ENCODE results near the gene SAFB2.

The SAFB2 gene

DNA sequence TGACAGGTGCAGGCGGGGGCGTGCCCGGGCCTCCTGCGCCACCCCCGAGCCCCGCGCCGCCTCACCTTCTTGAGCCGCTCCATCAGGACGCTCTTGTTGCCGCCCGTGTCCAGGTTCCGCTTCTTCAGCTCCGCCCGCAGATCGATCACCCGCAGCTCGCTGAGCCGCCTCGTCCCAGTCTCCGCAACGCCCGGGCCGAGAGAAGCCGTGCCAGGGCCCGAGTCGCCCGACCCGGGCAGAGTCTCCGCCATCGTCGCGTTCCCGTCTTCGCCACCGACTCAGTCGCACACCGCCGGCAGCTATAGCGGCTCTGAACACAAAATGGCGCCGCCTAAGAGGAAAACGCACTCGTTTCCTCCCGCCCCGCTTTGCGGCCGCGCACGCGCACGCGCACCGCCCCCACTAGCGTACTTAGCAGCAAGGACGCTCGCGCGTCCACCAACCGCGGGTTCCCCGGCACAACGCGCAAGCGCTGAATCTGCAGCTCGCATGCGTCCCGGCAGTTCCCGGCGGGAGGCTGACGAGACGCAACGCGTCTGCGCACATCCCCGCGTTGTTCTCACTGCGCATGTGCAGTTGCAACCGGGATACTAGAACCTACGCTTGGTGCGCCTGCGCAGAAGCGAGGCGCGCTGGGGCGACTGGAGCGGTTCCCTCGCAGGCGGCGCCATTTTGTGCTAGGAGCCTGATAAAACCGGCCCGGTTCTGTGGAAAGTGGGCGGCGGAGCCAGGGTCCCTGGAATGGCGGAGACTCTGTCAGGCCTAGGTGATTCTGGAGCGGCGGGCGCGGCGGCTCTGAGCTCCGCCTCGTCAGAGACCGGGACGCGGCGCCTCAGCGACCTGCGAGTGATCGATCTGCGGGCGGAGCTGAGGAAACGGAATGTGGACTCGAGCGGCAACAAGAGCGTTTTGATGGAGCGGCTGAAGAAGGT, at the start of gene SAFB2, which contains the start of gene SAFB:
TSS of gene SAFB2 (minus strand) at position 312 of the 932 bp plus-strand sequence. CDS start at position 251, 61 bp downstream.
TSS of gene SAFB (plus strand) at position 619 of the 932 bp plus-strand sequence. CDS start at position 742, 123 bp downstream.
- Histone ChIP-seq H3K9me3 (ENCODE audit: control insufficient read depth, insufficient read depth, low read depth, low read length) (no peaks in the 10 kb centered on the region), H3K4me1 (ENCODE audit: control insufficient read depth, insufficient read depth, low read length) (peaks cover 18% of the 10 kb centered on the region), H3K36me3 (ENCODE audit: control insufficient read depth in 2 of 2, insufficient read depth in 1 of 2, low read length in 2 of 2) (peaks cover 26 to 74% of the 10 kb centered on the region in 2 experiments), H3K27ac (ENCODE audit: extremely low read depth, low read depth, low read length) (peak within 1 kb of the TSS; percentile 89), H3K4me3 (ENCODE audit: low read depth, low read length) (peak within 1 kb of the TSS; percentile 93)
- POLR2A ChIA-PET, result interaction anchor here (0.5 to 5.5 kb wide), 30 partner anchors 8 to 796 kb away, joined by 3 to 49 read pairs (median 4); partner anchors contain the start of genes CATSPERD, LONP1, MICOS13 and RPL36
- CTCF ChIA-PET, result interaction anchor here (0.6 to 1.0 kb wide), 4 partner anchors 10 to 209 kb away, joined by 3 to 6 read pairs (median 4); no protein-coding TSS in a partner anchor
- TF ChIP-seq ZNF610 (tag by site-specific recombination; IDR thresholded peaks at IDR 0.05; ENCODE audit: borderline replicate concordance) (peak; percentile 78; the same call in 1 of the 2 replicates), ZNF335 (tag by site-specific recombination; conservative IDR thresholded peaks at IDR 0.05) (peak; percentile 73; the same call in 1 of the 2 replicates), ZNF792 (tag by site-specific recombination; IDR thresholded peaks at IDR 0.05) (peak; percentile 43; the same call in 1 of the 2 replicates), ZNF221 (tag by site-specific recombination; IDR thresholded peaks at IDR 0.05; ENCODE audit: borderline replicate concordance) (0 out of 2 replicates have a peak, but pooled peaks have one; percentile 45), ZNF341 (tag by site-specific recombination; IDR thresholded peaks at IDR 0.05; ENCODE audit: low read depth) (peak; percentile 93), ZNF391 (tag by site-specific recombination; IDR thresholded peaks at IDR 0.05; ENCODE audit: borderline replicate concordance, low read depth) (peak; percentile 35; the same call in 1 of the 2 replicates), ZFHX2 (tag by site-specific recombination; conservative IDR thresholded peaks at IDR 0.05) (peak; percentile 37), ZNF560 (tag by site-specific recombination; IDR thresholded peaks at IDR 0.05; ENCODE audit: borderline replicate concordance) (no peak), GLI4 (tag by site-specific recombination; IDR thresholded peaks at IDR 0.05) (no peak), ZXDB (tag by site-specific recombination; IDR thresholded peaks at IDR 0.05) (peak; percentile 19; the same call in 1 of the 2 replicates), SP2 (tag by site-specific recombination; IDR thresholded peaks at IDR 0.05) (peak; percentile 80), KLF9 (tag by site-specific recombination; IDR thresholded peaks at IDR 0.05; ENCODE audit: low read depth) (peak; percentile 65), ZNF138 (tag by site-specific recombination; IDR thresholded peaks at IDR 0.05; ENCODE audit: borderline replicate concordance) (no peak), ZNF48 (tag by site-specific recombination; IDR thresholded peaks at IDR 0.05) (no peak), ZNF366 (tag by site-specific recombination; conservative IDR thresholded peaks at IDR 0.05) (no peak), ZNF843 (tag by site-specific recombination; IDR thresholded peaks at IDR 0.05) (peak; percentile 47), KLF7 (tag by site-specific recombination; IDR thresholded peaks at IDR 0.05; ENCODE audit: borderline replicate concordance) (no peak)
- TF ChIP-seq, protein P1, sequence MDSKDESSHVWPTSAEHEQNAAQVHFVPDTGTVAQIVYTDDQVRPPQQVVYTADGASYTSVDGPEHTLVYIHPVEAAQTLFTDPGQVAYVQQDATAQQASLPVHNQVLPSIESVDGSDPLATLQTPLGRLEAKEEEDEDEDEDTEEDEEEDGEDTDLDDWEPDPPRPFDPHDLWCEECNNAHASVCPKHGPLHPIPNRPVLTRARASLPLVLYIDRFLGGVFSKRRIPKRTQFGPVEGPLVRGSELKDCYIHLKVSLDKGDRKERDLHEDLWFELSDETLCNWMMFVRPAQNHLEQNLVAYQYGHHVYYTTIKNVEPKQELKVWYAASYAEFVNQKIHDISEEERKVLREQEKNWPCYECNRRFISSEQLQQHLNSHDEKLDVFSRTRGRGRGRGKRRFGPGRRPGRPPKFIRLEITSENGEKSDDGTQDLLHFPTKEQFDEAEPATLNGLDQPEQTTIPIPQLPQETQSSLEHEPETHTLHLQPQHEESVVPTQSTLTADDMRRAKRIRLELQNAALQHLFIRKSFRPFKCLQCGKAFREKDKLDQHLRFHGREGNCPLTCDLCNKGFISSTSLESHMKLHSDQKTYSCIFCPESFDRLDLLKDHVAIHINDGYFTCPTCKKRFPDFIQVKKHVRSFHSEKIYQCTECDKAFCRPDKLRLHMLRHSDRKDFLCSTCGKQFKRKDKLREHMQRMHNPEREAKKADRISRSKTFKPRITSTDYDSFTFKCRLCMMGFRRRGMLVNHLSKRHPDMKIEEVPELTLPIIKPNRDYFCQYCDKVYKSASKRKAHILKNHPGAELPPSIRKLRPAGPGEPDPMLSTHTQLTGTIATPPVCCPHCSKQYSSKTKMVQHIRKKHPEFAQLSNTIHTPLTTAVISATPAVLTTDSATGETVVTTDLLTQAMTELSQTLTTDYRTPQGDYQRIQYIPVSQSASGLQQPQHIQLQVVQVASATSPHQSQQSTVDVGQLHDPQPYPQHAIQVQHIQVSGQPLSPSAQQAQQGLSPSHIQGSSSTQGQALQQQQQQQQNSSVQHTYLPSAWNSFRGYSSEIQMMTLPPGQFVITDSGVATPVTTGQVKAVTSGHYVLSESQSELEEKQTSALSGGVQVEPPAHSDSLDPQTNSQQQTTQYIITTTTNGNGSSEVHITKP (tag by site-specific recombination; IDR thresholded peaks at IDR 0.05), result peak; percentile 31; the same call in 1 of the 2 replicates
- TF ChIP-seq, protein P2, sequence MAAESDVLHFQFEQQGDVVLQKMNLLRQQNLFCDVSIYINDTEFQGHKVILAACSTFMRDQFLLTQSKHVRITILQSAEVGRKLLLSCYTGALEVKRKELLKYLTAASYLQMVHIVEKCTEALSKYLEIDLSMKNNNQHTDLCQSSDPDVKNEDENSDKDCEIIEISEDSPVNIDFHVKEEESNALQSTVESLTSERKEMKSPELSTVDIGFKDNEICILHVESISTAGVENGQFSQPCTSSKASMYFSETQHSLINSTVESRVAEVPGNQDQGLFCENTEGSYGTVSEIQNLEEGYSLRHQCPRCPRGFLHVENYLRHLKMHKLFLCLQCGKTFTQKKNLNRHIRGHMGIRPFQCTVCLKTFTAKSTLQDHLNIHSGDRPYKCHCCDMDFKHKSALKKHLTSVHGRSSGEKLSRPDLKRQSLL (tag by site-specific recombination; IDR thresholded peaks at IDR 0.05), result peak; percentile 95
- TF ChIP-seq, protein P3, sequence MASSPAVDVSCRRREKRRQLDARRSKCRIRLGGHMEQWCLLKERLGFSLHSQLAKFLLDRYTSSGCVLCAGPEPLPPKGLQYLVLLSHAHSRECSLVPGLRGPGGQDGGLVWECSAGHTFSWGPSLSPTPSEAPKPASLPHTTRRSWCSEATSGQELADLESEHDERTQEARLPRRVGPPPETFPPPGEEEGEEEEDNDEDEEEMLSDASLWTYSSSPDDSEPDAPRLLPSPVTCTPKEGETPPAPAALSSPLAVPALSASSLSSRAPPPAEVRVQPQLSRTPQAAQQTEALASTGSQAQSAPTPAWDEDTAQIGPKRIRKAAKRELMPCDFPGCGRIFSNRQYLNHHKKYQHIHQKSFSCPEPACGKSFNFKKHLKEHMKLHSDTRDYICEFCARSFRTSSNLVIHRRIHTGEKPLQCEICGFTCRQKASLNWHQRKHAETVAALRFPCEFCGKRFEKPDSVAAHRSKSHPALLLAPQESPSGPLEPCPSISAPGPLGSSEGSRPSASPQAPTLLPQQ (tag by site-specific recombination; IDR thresholded peaks at IDR 0.05), result peak; percentile 51
- TF ChIP-seq, protein P4, sequence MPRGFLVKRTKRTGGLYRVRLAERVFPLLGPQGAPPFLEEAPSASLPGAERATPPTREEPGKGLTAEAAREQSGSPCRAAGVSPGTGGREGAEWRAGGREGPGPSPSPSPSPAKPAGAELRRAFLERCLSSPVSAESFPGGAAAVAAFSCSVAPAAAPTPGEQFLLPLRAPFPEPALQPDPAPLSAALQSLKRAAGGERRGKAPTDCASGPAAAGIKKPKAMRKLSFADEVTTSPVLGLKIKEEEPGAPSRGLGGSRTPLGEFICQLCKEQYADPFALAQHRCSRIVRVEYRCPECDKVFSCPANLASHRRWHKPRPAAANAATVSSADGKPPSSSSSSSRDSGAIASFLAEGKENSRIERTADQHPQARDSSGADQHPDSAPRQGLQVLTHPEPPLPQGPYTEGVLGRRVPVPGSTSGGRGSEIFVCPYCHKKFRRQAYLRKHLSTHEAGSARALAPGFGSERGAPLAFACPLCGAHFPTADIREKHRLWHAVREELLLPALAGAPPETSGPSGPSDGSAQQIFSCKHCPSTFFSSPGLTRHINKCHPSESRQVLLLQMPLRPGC (tag by site-specific recombination; IDR thresholded peaks at IDR 0.05), result peak; percentile 64; the same call in 1 of the 2 replicates
- TF ChIP-seq, protein P5, sequence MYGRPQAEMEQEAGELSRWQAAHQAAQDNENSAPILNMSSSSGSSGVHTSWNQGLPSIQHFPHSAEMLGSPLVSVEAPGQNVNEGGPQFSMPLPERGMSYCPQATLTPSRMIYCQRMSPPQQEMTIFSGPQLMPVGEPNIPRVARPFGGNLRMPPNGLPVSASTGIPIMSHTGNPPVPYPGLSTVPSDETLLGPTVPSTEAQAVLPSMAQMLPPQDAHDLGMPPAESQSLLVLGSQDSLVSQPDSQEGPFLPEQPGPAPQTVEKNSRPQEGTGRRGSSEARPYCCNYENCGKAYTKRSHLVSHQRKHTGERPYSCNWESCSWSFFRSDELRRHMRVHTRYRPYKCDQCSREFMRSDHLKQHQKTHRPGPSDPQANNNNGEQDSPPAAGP (tag by site-specific recombination; IDR thresholded peaks at IDR 0.05), result peak; percentile 58
- TF ChIP-seq, protein P6, sequence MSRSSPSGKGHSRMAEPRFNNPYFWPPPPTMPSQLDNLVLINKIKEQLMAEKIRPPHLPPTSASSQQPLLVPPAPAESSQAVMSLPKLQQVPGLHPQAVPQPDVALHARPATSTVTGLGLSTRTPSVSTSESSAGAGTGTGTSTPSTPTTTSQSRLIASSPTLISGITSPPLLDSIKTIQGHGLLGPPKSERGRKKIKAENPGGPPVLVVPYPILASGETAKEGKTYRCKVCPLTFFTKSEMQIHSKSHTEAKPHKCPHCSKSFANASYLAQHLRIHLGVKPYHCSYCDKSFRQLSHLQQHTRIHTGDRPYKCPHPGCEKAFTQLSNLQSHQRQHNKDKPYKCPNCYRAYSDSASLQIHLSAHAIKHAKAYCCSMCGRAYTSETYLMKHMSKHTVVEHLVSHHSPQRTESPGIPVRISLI (tag by site-specific recombination; IDR thresholded peaks at IDR 0.05), result no peak
- TF ChIP-seq, protein P7, sequence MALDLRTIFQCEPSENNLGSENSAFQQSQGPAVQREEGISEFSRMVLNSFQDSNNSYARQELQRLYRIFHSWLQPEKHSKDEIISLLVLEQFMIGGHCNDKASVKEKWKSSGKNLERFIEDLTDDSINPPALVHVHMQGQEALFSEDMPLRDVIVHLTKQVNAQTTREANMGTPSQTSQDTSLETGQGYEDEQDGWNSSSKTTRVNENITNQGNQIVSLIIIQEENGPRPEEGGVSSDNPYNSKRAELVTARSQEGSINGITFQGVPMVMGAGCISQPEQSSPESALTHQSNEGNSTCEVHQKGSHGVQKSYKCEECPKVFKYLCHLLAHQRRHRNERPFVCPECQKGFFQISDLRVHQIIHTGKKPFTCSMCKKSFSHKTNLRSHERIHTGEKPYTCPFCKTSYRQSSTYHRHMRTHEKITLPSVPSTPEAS (tag by site-specific recombination; IDR thresholded peaks at IDR 0.05), result no peak
